Inflammatory macrophage treated with lipopolysaccharide for 1 hour (primary cell): Measurements from ENCODE around the gene AFM.

Source experiments
- DNase-seq, 2 donors: peaks; one replicate each; pipeline ENCODE4 v3.0.0-alpha.2; 2020 to 2022

Gene AFM, protein sequence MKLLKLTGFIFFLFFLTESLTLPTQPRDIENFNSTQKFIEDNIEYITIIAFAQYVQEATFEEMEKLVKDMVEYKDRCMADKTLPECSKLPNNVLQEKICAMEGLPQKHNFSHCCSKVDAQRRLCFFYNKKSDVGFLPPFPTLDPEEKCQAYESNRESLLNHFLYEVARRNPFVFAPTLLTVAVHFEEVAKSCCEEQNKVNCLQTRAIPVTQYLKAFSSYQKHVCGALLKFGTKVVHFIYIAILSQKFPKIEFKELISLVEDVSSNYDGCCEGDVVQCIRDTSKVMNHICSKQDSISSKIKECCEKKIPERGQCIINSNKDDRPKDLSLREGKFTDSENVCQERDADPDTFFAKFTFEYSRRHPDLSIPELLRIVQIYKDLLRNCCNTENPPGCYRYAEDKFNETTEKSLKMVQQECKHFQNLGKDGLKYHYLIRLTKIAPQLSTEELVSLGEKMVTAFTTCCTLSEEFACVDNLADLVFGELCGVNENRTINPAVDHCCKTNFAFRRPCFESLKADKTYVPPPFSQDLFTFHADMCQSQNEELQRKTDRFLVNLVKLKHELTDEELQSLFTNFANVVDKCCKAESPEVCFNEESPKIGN

DNA sequence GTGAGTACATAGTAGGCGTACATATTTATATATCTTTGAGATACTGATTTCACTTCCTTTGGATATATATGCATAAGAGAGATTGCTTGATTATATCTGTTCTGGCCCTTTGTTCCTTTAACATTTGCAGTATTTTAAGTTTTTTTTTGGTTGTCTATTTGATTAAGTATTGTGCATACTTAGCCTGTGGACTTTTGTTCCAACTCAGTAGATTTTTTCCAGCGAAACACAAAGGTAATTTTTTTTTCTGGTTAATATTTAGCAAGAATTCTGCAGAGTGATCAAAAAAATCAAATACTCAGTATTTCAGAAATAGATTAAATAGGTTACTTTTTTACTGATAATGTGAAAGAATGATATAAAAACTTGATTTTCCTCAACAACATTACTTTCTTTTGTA is at the start of gene AFM:
TSS of gene AFM (plus strand) at position 388 of the 400 bp plus-strand sequence. CDS start 31 bp downstream, outside the sequence.
- no peak for DNase-seq

DNA sequence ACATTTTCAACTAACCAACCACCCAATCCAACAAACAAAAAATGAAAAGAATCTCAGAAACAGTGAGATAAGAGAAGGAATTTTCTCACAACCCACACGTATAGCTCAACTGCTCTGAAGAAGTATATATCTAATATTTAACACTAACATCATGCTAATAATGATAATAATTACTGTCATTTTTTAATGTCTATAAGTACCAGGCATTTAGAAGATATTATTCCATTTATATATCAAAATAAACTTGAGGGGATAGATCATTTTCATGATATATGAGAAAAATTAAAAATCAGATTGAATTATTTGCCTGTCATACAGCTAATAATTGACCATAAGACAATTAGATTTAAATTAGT is 49.8 kb upstream of the AFM start:
- DNase-seq, result no peak

GRCh38 chr4:73432169-73433000 is 49.2 kb upstream of the AFM start:
- DNase-seq, result no peak

DNA sequence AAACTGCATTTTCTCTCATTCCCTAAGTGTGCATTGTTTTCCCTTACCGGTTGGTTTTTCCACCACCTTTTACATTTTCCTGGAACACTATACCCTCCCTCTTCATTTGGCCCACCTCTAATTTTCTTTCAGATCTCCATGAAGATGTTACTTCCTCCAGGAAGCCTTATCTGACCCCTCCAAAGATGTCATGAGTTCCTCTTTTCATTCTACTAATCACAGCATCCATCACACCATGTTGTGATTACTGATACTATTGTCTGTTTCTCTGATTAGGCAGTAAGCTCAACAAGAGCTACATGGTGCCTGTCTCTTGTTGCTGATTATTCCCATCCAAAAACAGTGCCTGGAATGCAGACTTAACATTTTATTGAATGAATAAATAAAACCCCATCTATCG is 48.4 kb upstream of the AFM start:
- DNase-seq, result no peak

- peak; percentile 1 to 25 for DNase-seq
Observed at GRCh38 chr4:73434311-73434710, 47.2 kb upstream of the AFM start.

DNA sequence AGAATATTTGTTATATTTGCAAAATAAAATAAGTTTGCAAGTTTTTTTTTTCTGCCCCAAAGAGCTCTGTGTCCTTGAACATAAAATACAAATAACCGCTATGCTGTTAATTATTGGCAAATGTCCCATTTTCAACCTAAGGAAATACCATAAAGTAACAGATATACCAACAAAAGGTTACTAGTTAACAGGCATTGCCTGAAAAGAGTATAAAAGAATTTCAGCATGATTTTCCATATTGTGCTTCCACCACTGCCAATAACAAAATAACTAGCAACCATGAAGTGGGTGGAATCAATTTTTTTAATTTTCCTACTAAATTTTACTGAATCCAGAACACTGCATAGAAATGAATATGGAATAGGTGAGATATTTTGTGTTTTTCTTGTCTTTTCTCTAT is 45.6 kb upstream of the AFM start, which contains the start of gene AFP:
TSS of gene AFP (plus strand) at position 238 of the 400 bp plus-strand sequence. CDS start at position 280, 42 bp downstream.
- DNase-seq, result no peak

GRCh38 chr4:73436674-73437557 is 44.6 kb upstream of the AFM start:
- DNase-seq, result no peak

GRCh38 chr4:73437558-73437956 is 44.0 kb upstream of the AFM start:
- no peak for DNase-seq

GRCh38 chr4:73438048-73438447 is 43.5 kb upstream of the AFM start:
- DNase-seq, result no peak

DNA sequence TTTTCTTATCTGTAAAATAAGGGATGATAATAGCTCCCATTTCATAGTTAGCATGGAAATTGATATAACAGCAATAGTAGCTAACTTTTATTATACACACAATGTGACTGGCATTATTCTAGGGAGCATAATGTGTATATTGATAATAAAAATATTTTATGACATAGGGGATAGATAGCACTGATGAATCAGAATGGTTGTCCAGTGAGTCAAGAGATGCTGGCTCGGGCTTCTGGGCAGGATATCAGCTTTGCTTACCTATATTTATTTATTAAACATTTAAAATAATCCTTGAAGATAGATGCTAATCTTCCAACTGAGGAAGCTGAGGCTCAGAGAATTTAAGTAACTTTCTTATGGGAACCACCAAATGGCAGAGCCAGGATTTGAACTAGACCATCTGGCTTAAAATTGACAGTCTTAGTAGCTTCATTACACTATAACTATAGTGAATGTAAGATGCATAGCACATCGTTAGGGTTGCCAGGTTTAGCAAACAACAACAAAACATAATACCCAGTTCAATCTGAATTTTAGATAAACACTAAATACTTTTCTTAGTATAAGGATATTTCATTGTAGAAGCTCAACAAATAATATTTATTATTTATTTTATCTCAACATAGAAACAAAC is 42.8 kb upstream of the AFM start:
- DNase-seq, result no peak

GRCh38 chr4:73439445-73439844 is 42.1 kb upstream of the AFM start:
- no peak for DNase-seq

DNA sequence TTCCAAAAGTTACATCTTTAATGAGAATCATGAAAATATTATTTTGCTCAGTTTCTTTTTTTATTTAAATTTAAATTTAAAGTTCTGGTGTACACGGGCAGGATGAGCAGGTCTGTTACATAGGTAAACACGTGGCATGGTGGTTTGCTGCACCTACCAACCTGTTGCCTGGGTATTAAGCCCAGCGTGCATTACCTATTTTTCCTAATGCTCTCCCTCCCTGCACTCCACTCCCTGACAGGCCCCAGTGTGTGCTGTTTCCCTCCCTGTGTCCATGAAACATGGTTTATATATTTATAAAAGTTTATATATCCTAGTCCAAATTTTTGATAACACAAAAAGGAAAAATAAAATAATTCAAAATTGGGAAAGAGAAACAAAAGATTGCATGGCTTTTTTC is 41.6 kb upstream of the AFM start:
- DNase-seq, result no peak

DNA sequence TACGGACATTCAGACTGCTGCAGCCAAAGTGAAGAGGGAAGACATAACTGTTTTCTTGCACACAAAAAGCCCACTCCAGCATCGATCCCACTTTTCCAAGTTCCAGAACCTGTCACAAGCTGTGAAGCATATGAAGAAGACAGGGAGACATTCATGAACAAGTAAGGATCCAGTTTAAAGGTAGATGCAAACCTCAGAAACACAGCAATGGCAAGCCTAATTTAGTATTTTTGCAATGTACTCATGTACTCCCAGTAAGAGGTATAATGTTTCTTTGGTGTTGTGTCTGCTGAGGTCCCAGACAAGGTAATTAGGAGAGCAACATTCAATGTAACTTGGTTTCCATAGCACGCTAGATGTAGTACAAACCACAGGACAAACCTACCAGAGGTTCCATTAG is 40.9 kb upstream of the AFM start:
- DNase-seq, result no peak

- no peak for DNase-seq
Observed at GRCh38 chr4:73442275-73442674, 39.3 kb upstream of the AFM start.

- no peak for DNase-seq
Observed at GRCh38 chr4:73443224-73443623, 38.3 kb upstream of the AFM start.

- no peak for DNase-seq
Observed at GRCh38 chr4:73445383-73446335, 35.9 kb upstream of the AFM start.

GRCh38 chr4:73446336-73446938 is 35.1 kb upstream of the AFM start:
- peak; percentile 51 to 58 for DNase-seq

GRCh38 chr4:73447671-73448070 is 33.9 kb upstream of the AFM start:
- no peak for DNase-seq

DNA sequence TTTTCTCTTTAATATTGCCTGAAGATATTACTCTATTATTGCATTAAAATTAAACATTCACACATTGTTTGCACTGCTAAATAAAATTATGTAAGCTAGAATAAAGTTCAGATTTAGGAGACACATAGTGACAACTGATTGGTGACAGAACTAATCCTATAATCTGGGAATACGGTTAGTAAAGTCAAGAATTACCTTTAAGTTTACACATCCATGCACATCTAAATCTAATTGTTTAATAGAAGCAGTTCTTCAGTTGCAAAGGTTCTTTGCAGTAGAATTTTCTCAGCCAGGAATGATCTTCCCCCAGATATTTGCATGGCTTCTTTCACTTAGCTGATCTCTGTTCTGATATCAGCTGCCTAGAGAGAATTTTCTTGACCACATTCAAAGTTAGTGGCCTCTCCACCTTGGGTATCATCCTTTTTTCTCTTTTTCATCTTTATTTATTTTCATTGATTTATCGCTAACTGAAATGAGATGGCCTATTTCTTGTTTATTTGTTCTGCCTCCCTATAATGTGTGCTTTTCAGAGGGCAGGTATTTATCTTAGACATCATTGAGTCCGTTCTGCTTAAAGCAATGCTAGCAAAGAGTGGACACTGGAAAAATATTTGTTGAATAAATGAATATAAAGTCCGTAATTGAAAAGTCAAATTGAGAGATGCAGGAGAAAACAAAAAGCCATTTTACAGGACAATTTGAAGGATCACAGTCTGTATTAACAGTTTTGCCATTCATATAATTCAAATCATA is 32.9 kb upstream of the AFM start:
- no peak for DNase-seq
